OCI-LY7 (cell line): ENCODE data around the gene GK. TPM values are rescaled to one million over a fixed set of nuclear protein-coding genes. Genes with fewer than 3 reads are reported as not detected.

Experiments used
- BruUV-seq: library from RNA; stranded (reverse); fragments of 400-500 nt; replicated peaks from 2 replicates; lab custom pipeline; 2021; lab: Mats Ljungman, UMichigan
- CTCF ChIA-PET: fragments of 300-600 bp; sonication (Branson Sonifier 250); formaldehyde crosslinking; loops from one replicate; lab custom pipeline; 2022; ENCODE audit warnings: antibody characterized with exemption; ENCODE audit not compliant: unreplicated experiment; lab: Charles Lee
- POLR2A ChIA-PET: fragments of 300-600 bp; sonication (Branson Sonifier 250); formaldehyde crosslinking; loops from one replicate; lab custom pipeline; 2022; ENCODE audit warnings: antibody characterized with exemption; lab: Charles Lee
- DNase-seq: peaks from one replicate; pipeline ENCODE4 v3.0.0-alpha.2; 2015; ENCODE audit warnings: low spot score
- H2AFZ ChIP-seq: fragments of 200-600 bp; sonication (generic), shearing (Covaris generic); 2 replicates; pipeline ENCODE4 v1.6.1; 2014; ENCODE audit warnings: mild to moderate bottlenecking, antibody characterized with exemption, low read length, moderate library complexity
- H3K27ac ChIP-seq: fragments of 200-600 bp; sonication (generic); 2 replicates; pipeline ENCODE4 v1.5.1; 2014; ENCODE audit warnings: mixed run types, low read depth, mild to moderate bottlenecking, moderate library complexity, low read length, inconsistent platforms; ENCODE audit not compliant: poor library complexity, severe bottlenecking
- H3K36me3 ChIP-seq: fragments of 200-600 bp; sonication (generic); 2 replicates; pipeline ENCODE4 v1.6.1; 2014; ENCODE audit warnings: mild to moderate bottlenecking, antibody characterized with exemption, low read length, moderate library complexity, mixed read lengths; ENCODE audit not compliant: insufficient read depth
- H3K4me1 ChIP-seq: fragments of 200-600 bp; sonication (generic); 2 replicates; pipeline ENCODE4 v1.5.1; 2014; ENCODE audit warnings: mild to moderate bottlenecking, low read length; ENCODE audit not compliant: insufficient read depth, poor library complexity, severe bottlenecking
- H3K4me2 ChIP-seq: fragments of 200-600 bp; sonication (generic); 2 replicates; pipeline ENCODE4 v1.6.1; 2014; ENCODE audit warnings: mild to moderate bottlenecking, low read length
- H3K4me3 ChIP-seq: fragments of 200-600 bp; sonication (generic); 2 replicates; pipeline ENCODE4 v1.5.1; 2014; ENCODE audit warnings: mild to moderate bottlenecking, low read depth, low read length; ENCODE audit not compliant: poor library complexity, severe bottlenecking
- H3K79me2 ChIP-seq: fragments of 200-600 bp; sonication (generic); 2 replicates; pipeline ENCODE4 v1.6.1; 2016; ENCODE audit warnings: low read depth, mild to moderate bottlenecking, low read length, moderate library complexity, mixed read lengths; ENCODE audit not compliant: insufficient read depth
- H3K9me2 ChIP-seq: fragments of 200-600 bp; sonication (generic); 2 replicates; pipeline ENCODE4 v1.6.1; 2016; ENCODE audit warnings: mild to moderate bottlenecking, low read length, mixed read lengths; ENCODE audit not compliant: insufficient read depth
- H3K9me3 ChIP-seq: fragments of 200-600 bp; sonication (generic); 2 replicates; pipeline ENCODE4 v1.6.1; 2014; ENCODE audit warnings: mild to moderate bottlenecking, mixed run types, low read length, mixed read lengths
- H4K20me1 ChIP-seq: fragments of 200-600 bp; sonication (generic); 2 replicates; pipeline ENCODE4 v1.6.1; 2014; ENCODE audit warnings: mild to moderate bottlenecking, antibody characterized with exemption, low read length, moderate library complexity, mixed read lengths; ENCODE audit not compliant: insufficient read depth
- EZH2phosphoT487 ChIP-seq: fragments of 200-600 bp; sonication (generic); IDR thresholded peaks from 2 replicates; pipeline ENCODE4 v1.6.1; 2018; ENCODE audit warnings: low read depth, borderline replicate concordance, mild to moderate bottlenecking, mixed run types, antibody characterized with exemption, low read length, moderate library complexity, mixed read lengths
- intact Hi-C: fragments of 100-400 bp; cut with micrococcal nuclease; formaldehyde crosslinking; loops from one replicate; pipeline ENCODE4 v1.10.0; 2022; ENCODE audit not compliant: unreplicated experiment
- total RNA-seq, 2 experiments: library from RNA; depleted of rRNA in 1 of 2; stranded (reverse); fragments of >200 nt in 1 of 2; shearing (Covaris generic) in 1 of 2; gene quantifications; 2 replicates each; pipeline ENCODE4 v1.2.3, GENCODE V29; 2014 to 2022
- TF ChIP-seq, protein P1 (sequence below): fragments of 200-600 bp; sonication (generic); conservative IDR thresholded peaks from 2 replicates; pipeline ENCODE4 v1.5.1; 2014; ENCODE audit warnings: mild to moderate bottlenecking, antibody characterized with exemption, low read length, moderate library complexity, mixed read lengths

The GK gene
- total RNA-seq, 2 experiments from 2014 or later = 10.1 to 19.7 TPM

DNA sequence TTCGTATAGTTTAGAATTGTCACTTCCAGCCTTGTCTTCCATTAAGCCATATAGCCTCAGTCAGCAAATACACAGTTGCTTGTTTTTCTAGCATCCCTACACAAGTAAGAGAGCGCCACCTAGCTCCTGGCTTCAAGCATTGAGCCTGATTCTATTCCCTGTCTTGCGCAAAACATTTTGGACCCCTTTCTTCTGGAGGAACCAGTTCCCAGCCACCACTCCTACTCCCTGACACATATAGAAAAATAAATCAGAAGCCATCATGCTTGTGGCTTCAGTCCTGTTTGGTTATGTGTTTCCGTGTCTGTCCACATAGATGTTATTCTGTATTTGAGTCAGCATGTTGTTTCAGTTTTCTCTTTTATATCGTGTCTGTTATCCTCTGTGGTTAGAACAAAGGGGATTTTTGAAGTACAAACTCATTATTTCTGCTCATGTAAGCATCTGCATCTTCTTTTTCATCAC lies 59.9 kb downstream of the GK start:
- no peak overlapping the region for H3K27ac ChIP-seq

DNA sequence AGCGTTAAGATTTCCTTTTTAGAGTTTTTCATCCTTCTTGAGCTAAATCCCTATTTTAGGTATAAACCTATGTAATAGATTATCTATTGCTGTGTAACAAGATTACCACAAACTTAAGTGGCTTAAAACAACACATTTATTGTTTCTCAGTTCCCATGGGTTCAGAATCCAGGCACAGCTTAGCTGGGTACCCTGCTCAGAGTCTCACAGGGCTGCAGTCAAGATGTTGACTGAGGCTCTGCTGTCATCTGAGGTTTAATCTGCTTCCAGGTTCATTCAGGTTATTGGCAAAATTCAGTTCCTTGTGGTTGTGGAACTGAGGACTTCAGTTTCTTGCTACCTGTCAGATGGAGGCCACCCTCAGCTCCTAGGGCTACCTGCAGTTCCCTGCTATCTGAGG lies 60.9 kb downstream of the GK start:
- BruUV-seq = no TSS peak
- intact Hi-C loops = no loop called here
- TF ChIP-seq, protein P1, sequence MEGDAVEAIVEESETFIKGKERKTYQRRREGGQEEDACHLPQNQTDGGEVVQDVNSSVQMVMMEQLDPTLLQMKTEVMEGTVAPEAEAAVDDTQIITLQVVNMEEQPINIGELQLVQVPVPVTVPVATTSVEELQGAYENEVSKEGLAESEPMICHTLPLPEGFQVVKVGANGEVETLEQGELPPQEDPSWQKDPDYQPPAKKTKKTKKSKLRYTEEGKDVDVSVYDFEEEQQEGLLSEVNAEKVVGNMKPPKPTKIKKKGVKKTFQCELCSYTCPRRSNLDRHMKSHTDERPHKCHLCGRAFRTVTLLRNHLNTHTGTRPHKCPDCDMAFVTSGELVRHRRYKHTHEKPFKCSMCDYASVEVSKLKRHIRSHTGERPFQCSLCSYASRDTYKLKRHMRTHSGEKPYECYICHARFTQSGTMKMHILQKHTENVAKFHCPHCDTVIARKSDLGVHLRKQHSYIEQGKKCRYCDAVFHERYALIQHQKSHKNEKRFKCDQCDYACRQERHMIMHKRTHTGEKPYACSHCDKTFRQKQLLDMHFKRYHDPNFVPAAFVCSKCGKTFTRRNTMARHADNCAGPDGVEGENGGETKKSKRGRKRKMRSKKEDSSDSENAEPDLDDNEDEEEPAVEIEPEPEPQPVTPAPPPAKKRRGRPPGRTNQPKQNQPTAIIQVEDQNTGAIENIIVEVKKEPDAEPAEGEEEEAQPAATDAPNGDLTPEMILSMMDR = no peak
- TF ChIP-seq EZH2phosphoT487 = no peak
- no peak overlapping the region for H3K4me3 ChIP-seq
- H3K79me2 ChIP-seq = no peaks in the 10 kb centered on the region
- no peaks in the 10 kb centered on the region for H4K20me1 ChIP-seq
- POLR2A ChIA-PET = interaction anchor here (1.1 kb wide), 1 partner anchor 21 kb away, joined by 3 read pairs; no protein-coding TSS in a partner anchor
- no peak overlapping the region for H3K4me2 ChIP-seq
- no peak for DNase-seq
- CTCF ChIA-PET = interaction anchor here (0.6 kb wide), 1 partner anchor 1672 kb away, joined by 3 read pairs; no protein-coding TSS in a partner anchor
- H3K9me3 ChIP-seq = no peaks in the 10 kb centered on the region
- H3K4me1 ChIP-seq = no peaks in the 10 kb centered on the region
- no peaks in the 10 kb centered on the region for H3K9me2 ChIP-seq
- H2AFZ ChIP-seq = no peak overlapping the region
- H3K27ac ChIP-seq = no peak overlapping the region
- peaks cover 6% of the 10 kb centered on the region; the same call in 1 of the 2 replicates for H3K36me3 ChIP-seq

More for the DNA sequence above, 59.9 kb downstream of the GK start:
- Histone ChIP-seq H3K9me3 (no peaks in the 10 kb centered on the region), H3K4me2 (no peak overlapping the region), H3K4me3 (no peak overlapping the region), H4K20me1 (no peaks in the 10 kb centered on the region), H3K9me2 (no peaks in the 10 kb centered on the region), H3K36me3 (peaks cover 6% of the 10 kb centered on the region; the same call in 1 of the 2 replicates), H2AFZ (no peak overlapping the region), H3K4me1 (no peaks in the 10 kb centered on the region), H3K79me2 (no peaks in the 10 kb centered on the region)
- TF ChIP-seq EZH2phosphoT487 = no peak
- TF ChIP-seq, protein P1 = peak; percentile 77
- intact Hi-C loops = loop anchor here (1.0 to 2.0 kb wide), 2 partner anchors 78 to 142 kb away; no protein-coding TSS in a partner anchor
- ChIA-PET CTCF (no interaction called here), POLR2A (no interaction called here)
- peak; percentile 46 for DNase-seq
- BruUV-seq = no TSS peak

DNA sequence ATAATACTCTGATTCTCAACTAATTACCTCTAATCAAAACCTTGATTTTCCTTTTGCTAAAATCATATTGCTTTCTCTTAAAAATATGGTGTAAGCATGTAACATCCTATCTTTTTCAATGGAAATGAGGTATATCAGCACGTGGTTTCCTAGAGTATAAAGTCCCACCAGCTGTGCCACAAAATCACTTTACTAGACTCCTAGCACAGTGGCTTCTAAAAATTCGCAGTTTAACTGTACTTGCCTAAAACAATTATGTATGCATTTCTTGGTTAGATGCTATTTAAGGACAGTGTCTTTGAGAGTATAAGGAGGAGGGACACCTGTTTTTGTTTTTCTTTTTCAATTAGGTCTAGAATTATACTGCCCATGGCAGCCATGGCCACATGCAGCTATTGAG lies 62.8 kb downstream of the GK start:
- Histone ChIP-seq H3K4me2 (no peak overlapping the region), H3K9me2 (no peaks in the 10 kb centered on the region), H3K36me3 (0 out of 2 replicates have a peak, but pooled peaks cover 6% of the 10 kb centered on the region), H2AFZ (no peak overlapping the region), H3K9me3 (no peaks in the 10 kb centered on the region), H3K27ac (no peak overlapping the region), H3K79me2 (no peaks in the 10 kb centered on the region), H3K4me3 (no peak overlapping the region), H4K20me1 (no peaks in the 10 kb centered on the region), H3K4me1 (no peaks in the 10 kb centered on the region)
- no peak for TF ChIP-seq EZH2phosphoT487
- TF ChIP-seq, protein P1 = no peak
- intact Hi-C loops = no loop called here
- ChIA-PET POLR2A (no interaction called here), CTCF (no interaction called here)
- BruUV-seq = no TSS peak
- DNase-seq = no peak
